OCI-LY3 (cell line): ENCODE data around the gene PSMC5.
A peak's percentile ranks its signal among the peaks of the same experiment; 100 is the strongest.
"Not testable (repeated sequence)": the region's sequence is repeated elsewhere in the genome, so short reads cannot be mapped to it uniquely, and the experiment has no call there.

Experiments used
- H2AFZ ChIP-seq: fragments of 200-600, 300-600 bp; shearing (Covaris generic); 2 replicates; pipeline ENCODE4 v1.6.0; 2014; ENCODE audit warnings: antibody characterized with exemption, low read depth, low read length
- H3K27ac ChIP-seq: fragments of 200-600, 300-600 bp; sonication (generic); 2 replicates; pipeline ENCODE4 v1.5.1; 2014; ENCODE audit warnings: mild to moderate bottlenecking, low read length, moderate library complexity, mixed read lengths
- H3K27me3 ChIP-seq: fragments of 200-600, 300-600 bp; sonication (generic); 2 replicates; pipeline ENCODE4 v1.6.1; 2014; ENCODE audit warnings: low read depth, low read length, mixed read lengths
- H3K36me3 ChIP-seq: fragments of 200-600, 300-600 bp; sonication (generic); replicated peaks from 2 replicates; pipeline ENCODE3; 2014; ENCODE audit warnings: low read depth, low read length, mixed read lengths
- H3K4me1 ChIP-seq: fragments of 300-600, 200-600 bp; sonication (generic); 2 replicates; pipeline ENCODE4 v1.6.1; 2014; ENCODE audit warnings: low read length, mixed read lengths
- H3K4me2 ChIP-seq: fragments of 200-600, 300-600 bp; sonication (generic); 2 replicates; pipeline ENCODE4 v1.6.1; 2014; ENCODE audit warnings: low read length, mixed read lengths
- H3K4me3 ChIP-seq: fragments of 300-600, 200-600 bp; sonication (generic); 2 replicates; pipeline ENCODE4 v1.5.1; 2014; ENCODE audit warnings: antibody characterized with exemption, mild to moderate bottlenecking, low read length, moderate library complexity
- H3K79me2 ChIP-seq: fragments of 300-600, 200-600 bp; shearing (Covaris generic); 2 replicates; pipeline ENCODE4 v1.6.1; 2014; ENCODE audit warnings: mild to moderate bottlenecking, low read length, mixed read lengths
- H3K9ac ChIP-seq: fragments of 300-600, 200-600 bp; shearing (Covaris generic); 2 replicates; pipeline ENCODE4 v1.6.0; 2014; ENCODE audit warnings: mild to moderate bottlenecking, low read length, moderate library complexity
- H3K9me3 ChIP-seq: fragments of 200-600, 300-600 bp; shearing (Covaris generic); 2 replicates; pipeline ENCODE4 v1.6.1; 2014; ENCODE audit warnings: low read length, mixed read lengths; ENCODE audit not compliant: insufficient read depth
- H4K20me1 ChIP-seq: fragments of 200-600, 300-600 bp; sonication (generic); 2 replicates; pipeline ENCODE4 v1.6.1; 2016; ENCODE audit warnings: low read length, mixed read lengths; ENCODE audit not compliant: insufficient read depth
- EZH2phosphoT487 ChIP-seq: fragments of 200-600 bp; shearing (Covaris generic); IDR thresholded peaks from 2 replicates; pipeline ENCODE4 v1.6.1; 2018; ENCODE audit warnings: antibody characterized with exemption, mixed run types, low read depth
- TF ChIP-seq, protein P1 (sequence below): fragments of 200-600, 300-600 bp; sonication (generic); IDR thresholded peaks from 2 replicates; pipeline ENCODE4 v1.5.1; 2014; ENCODE audit warnings: antibody characterized with exemption, low read length, low read depth

The PSMC5 gene

DNA sequence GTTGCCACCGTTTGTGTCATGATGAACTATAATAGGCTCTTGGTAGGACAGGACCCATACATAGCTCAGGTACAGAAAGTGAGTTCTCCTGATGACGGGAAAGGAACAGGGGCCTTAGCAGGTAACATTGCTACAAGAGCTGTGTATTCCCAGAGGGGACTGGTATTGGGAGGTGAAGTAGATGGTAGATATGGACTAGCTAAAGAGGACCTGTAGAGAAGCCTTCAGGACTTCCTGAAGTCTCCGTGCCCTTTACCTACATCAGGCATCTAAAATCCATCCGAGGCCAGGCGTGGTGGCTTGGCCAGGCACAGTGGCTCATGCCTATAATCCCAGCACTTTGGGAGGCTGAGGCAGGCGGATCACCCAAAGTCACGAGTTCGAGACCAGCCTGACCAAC, 28.0 kb downstream of the PSMC5 start:
- Histone ChIP-seq H3K36me3 (no peaks in the 10 kb centered on the region), H3K79me2 (no peaks in the 10 kb centered on the region), H2AFZ (no peak overlapping the region), H3K4me3 (no peak overlapping the region), H3K4me2 (no peak overlapping the region), H3K9me3 (no peaks in the 10 kb centered on the region), H3K27me3 (peaks cover 18% of the 10 kb centered on the region), H3K4me1 (no peaks in the 10 kb centered on the region), H3K9ac (no peak overlapping the region), H3K27ac (no peak overlapping the region), H4K20me1 (no peaks in the 10 kb centered on the region)
- TF ChIP-seq EZH2phosphoT487 = no peak
- TF ChIP-seq, protein P1, sequence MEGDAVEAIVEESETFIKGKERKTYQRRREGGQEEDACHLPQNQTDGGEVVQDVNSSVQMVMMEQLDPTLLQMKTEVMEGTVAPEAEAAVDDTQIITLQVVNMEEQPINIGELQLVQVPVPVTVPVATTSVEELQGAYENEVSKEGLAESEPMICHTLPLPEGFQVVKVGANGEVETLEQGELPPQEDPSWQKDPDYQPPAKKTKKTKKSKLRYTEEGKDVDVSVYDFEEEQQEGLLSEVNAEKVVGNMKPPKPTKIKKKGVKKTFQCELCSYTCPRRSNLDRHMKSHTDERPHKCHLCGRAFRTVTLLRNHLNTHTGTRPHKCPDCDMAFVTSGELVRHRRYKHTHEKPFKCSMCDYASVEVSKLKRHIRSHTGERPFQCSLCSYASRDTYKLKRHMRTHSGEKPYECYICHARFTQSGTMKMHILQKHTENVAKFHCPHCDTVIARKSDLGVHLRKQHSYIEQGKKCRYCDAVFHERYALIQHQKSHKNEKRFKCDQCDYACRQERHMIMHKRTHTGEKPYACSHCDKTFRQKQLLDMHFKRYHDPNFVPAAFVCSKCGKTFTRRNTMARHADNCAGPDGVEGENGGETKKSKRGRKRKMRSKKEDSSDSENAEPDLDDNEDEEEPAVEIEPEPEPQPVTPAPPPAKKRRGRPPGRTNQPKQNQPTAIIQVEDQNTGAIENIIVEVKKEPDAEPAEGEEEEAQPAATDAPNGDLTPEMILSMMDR = no peak

DNA sequence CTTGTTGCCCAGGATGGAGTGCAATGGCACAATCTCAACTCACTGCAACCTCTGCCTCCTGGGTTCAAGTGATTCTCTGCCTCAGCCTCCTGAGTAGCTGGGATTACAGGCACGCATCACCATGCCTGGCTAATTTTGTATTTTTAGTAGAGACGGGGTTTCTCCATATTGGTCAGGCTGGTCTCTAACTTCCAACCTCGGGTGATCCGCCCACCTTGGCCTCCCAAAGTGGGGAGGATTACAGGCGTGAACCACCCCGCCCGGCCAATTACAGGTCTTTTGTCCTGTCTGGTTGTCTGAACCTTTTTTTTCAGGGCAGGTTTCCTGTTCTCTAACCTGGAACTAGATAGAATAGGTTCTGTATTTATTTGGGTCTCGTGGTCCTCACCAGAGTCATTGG, 29.2 kb downstream of the PSMC5 start:
- not testable (repeated sequence) for H3K36me3 ChIP-seq, H3K9me3 ChIP-seq, H3K4me3 ChIP-seq, H3K9ac ChIP-seq, H3K79me2 ChIP-seq, H3K27ac ChIP-seq, H3K4me2 ChIP-seq, H3K4me1 ChIP-seq, H4K20me1 ChIP-seq, H2AFZ ChIP-seq
- peaks cover 20% of the 10 kb centered on the region for H3K27me3 ChIP-seq

DNA sequence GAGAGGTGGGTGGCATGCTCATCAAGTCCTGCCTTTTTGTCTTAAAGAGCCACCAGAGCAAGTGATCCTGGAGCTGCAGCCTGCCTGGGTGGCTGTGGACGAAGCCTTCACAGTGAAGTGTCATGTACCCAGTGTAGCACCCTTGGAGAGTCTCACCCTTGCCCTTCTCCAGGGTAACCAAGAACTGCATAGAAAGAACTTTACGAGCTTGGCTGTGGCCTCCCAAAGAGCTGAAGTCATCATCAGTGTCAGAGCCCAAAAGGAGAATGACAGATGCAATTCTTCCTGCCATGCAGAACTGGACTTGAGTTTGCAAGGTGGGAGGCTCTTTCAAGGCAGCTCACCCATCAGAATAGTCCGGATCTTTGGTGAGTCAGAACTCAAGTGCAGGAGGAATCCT, 32.0 kb downstream of the PSMC5 start:
- Histone ChIP-seq H3K27me3 (peaks cover 16% of the 10 kb centered on the region), H3K4me3 (no peak overlapping the region), H3K9me3 (no peaks in the 10 kb centered on the region), H2AFZ (no peak overlapping the region), H4K20me1 (no peaks in the 10 kb centered on the region), H3K4me2 (no peak overlapping the region), H3K27ac (no peak overlapping the region), H3K36me3 (no peaks in the 10 kb centered on the region), H3K79me2 (no peaks in the 10 kb centered on the region), H3K4me1 (no peaks in the 10 kb centered on the region), H3K9ac (no peak overlapping the region)
- TF ChIP-seq, protein P1 = no peak
- no peak for TF ChIP-seq EZH2phosphoT487

DNA sequence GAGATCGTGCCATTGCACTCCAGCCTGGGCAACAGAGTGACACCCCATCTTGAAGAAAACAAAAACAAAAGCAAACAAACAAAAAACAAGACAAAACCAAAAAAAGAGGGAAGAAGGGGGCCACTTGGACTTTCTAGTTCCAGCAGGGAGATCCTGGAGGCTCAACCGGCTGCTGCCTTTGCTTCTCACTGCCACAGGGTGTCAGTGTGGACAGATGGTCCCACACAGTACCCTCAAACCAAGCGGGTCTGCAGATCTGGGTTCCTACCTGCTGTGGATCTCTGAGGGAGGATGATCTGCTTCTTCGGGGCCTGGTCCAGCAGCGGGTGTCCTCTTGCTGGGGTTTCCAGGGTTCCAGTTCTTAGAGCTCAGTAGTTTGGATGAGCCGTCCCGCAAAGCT, 39.4 kb downstream of the PSMC5 start:
- not testable (repeated sequence) for H3K9me3 ChIP-seq, H3K27me3 ChIP-seq, H3K27ac ChIP-seq, H3K9ac ChIP-seq, H3K79me2 ChIP-seq, H3K36me3 ChIP-seq, H3K4me1 ChIP-seq, H4K20me1 ChIP-seq
- H3K4me3 ChIP-seq = peak overlapping the region; percentile 40; the same call in 1 of the 2 replicates
- H2AFZ ChIP-seq = peak overlapping the region; percentile 89; the same call in 1 of the 2 replicates
- peak overlapping the region; percentile 60; the same call in 1 of the 2 replicates for H3K4me2 ChIP-seq

DNA sequence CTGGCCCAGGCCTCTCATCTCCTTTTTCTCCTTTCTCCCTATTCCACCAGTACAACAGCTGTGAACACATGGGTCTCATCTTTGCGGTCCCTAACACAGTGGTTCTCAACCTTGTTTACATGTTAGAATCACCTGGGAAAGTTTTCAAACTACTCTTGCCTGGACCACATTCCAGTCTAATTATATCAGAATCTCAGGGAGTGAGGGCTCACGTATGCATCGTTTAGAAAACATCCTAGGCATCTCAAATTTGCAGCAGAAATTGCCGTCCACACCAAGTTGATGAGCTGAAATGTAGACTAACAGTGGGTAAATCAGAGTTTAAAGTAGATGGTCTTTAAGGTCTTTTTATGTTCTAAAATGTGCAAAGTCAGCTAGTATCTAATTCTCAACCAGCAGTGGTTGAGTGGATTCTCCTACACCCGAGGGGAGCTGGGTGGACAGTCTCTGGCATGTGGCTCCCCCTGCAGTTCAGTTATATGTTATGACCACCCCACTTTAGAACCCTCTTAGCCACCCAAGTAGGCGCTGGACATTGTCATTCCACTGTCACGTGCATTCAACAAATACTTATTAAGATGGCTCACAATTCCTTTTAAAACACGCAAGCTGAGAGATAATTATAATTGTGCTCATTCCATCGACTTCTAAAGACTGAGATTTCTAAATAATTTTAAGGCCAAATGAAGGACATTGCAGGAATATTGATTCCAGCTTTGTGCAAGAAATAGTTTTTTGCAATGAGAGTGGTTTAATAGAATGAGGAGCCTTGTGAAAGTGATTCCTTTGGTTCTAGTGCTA, 42.5 kb downstream of the PSMC5 start:
- H3K4me1 ChIP-seq, H3K79me2 ChIP-seq, H3K27me3 ChIP-seq, H3K9me3 ChIP-seq, H4K20me1 ChIP-seq, H3K9ac ChIP-seq, H3K27ac ChIP-seq, H3K4me2 ChIP-seq, H2AFZ ChIP-seq, H3K36me3 ChIP-seq, H3K4me3 ChIP-seq: not testable (repeated sequence)
- TF ChIP-seq, protein P1 = peak; percentile 18; the same call in 1 of the 2 replicates

DNA sequence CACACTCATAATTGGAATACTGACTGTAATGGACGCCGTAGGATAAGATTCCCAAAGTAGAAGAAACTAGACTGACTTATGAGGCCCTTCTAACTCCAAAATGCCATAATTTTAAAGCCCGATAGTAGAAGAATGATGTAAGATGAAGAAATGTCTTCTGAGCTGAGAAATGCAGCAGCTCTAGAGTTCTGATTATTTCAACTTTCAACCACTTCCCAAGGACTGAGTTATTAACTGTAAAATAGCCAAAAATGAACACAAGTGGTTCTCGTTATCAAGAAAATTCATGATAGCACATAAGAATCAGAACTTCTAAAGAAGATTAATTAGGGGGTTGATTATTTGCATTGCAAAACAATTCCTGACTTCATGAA, 43.0 kb downstream of the PSMC5 start:
- H3K79me2 ChIP-seq, H3K9me3 ChIP-seq, H3K27me3 ChIP-seq, H3K4me1 ChIP-seq, H2AFZ ChIP-seq, H3K4me2 ChIP-seq, H3K4me3 ChIP-seq, H3K36me3 ChIP-seq, H3K9ac ChIP-seq, H3K27ac ChIP-seq, H4K20me1 ChIP-seq: not testable (repeated sequence)

DNA sequence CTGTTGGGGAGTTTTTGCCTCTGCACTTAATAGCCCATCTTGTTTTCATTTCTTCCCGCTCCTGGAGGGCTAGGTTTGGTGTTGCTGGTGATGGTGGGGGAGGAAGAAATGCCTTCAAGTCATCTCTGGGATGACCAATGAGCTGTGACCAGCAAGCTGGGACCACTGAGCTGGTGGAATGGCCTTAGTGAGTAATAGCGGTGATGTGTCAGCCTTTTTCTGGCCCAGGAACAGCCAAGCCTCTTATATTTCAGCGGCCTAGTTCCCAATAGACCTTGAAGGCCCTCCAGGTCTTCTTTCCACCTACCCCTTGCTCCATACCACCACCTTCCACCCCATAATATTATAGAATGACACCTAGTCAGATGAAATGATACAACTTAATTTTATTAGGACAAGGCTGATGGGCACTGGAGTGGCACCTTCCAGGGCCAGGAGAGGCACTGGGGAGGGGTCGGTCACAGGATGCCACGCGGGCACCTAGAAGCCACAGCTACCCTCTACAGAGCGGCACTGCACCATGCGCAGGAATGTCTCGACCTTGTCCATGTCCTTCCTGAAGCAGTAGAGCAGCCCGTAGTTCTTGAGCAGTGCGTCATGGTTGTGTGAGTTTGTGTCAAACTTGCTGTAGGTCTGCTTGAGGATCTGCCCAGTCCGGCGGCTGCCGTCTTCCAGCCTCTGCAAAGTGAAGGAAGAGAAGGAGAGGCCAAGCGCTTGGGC, 44.6 kb downstream of the PSMC5 start:
- H3K79me2 ChIP-seq, H3K4me3 ChIP-seq, H3K4me2 ChIP-seq, H3K27ac ChIP-seq, H3K9me3 ChIP-seq, H3K4me1 ChIP-seq, H3K36me3 ChIP-seq, H3K9ac ChIP-seq, H3K27me3 ChIP-seq, H4K20me1 ChIP-seq, H2AFZ ChIP-seq: not testable (repeated sequence)
